ENCODE data around the gene PPP3CA. TPM values are rescaled to one million over a fixed set of nuclear protein-coding genes. Genes with fewer than 3 reads are reported as not detected.

The PPP3CA gene
- total RNA-seq, 1 experiment from 2014 or later, result 15.5 TPM

DNA sequence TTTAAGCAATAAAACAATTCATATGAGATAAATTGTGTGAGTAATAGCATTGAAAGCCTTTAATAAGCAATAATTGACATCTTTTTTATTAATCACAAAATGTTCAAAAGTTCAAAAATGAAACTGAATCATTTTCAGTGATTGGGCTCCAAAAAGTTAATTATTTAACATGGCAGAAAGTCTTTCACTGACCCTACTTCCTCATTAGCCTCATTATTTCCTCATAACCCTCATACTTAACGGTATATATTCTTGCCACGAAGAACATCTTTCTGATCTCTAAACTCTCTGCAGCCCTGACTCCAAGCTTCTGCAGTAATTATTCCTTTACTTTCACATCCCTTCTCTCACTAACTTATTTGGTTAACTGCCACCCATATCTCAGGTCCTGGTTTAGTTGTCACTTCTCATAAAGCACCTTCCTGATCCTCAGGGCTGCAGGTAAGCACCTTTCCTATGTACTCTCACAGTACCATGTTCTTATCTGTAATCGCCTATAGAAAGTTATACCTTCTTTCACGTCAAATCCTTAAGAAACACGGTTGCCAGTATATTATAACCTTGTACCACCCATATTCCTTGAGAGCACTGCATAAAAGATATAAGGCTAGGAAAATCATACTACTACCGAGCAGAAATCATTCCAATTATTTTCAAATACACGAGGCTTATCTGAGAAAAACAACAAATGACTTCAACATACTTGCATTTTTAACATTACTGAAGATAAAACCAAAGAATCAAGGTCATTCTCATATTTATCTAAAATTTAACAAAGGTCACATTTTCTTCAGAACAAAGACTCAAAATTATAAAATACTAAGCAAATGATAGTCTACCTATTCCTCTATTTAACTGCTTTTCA lies 72.2 kb downstream of the PPP3CA start:
- ATAC-seq (no peak), DNase-seq (no peak)
- TF ChIP-seq, protein P1, sequence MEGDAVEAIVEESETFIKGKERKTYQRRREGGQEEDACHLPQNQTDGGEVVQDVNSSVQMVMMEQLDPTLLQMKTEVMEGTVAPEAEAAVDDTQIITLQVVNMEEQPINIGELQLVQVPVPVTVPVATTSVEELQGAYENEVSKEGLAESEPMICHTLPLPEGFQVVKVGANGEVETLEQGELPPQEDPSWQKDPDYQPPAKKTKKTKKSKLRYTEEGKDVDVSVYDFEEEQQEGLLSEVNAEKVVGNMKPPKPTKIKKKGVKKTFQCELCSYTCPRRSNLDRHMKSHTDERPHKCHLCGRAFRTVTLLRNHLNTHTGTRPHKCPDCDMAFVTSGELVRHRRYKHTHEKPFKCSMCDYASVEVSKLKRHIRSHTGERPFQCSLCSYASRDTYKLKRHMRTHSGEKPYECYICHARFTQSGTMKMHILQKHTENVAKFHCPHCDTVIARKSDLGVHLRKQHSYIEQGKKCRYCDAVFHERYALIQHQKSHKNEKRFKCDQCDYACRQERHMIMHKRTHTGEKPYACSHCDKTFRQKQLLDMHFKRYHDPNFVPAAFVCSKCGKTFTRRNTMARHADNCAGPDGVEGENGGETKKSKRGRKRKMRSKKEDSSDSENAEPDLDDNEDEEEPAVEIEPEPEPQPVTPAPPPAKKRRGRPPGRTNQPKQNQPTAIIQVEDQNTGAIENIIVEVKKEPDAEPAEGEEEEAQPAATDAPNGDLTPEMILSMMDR (conservative IDR thresholded peaks at IDR 0.05; ENCODE audit: low read depth, low read length), result no peak
- TF ChIP-seq EZH2 (IDR thresholded peaks at IDR 0.05; ENCODE audit: low read length, unreplicated experiment) (no peak), EZH2phosphoT487 (IDR thresholded peaks at IDR 0.05; ENCODE audit: borderline replicate concordance, low read length) (no peak)
- intact Hi-C loops (cut with micrococcal nuclease), result no loop called here
- POLR2A ChIA-PET (ENCODE audit: unreplicated experiment), result no interaction called here
- Histone ChIP-seq H3K4me2 (ENCODE audit: low read length) (no peak overlapping the region), H3F3A (ENCODE audit: low read length, unreplicated experiment) (no peaks in the 10 kb centered on the region), H3K4me1 (ENCODE audit: insufficient read depth, low read length) (peaks cover 12% of the 10 kb centered on the region), H2AFZ (ENCODE audit: low read length) (no peak overlapping the region), H3K9me2 (replicated peaks; ENCODE audit: low read length) (no peaks in the 10 kb centered on the region), H3K9me3 (ENCODE audit: low read length) (no peaks in the 10 kb centered on the region), H3K27ac (ENCODE audit: low read length) (no peak overlapping the region), H3K4me3 (ENCODE audit: low read length) (no peak overlapping the region), H3K79me2 (ENCODE audit: low read length) (peaks cover 10% of the 10 kb centered on the region; the same call in 1 of the 2 replicates), H3K36me3 (ENCODE audit: low read depth, low read length) (no peaks in the 10 kb centered on the region), H3K9ac (ENCODE audit: low read length) (no peak overlapping the region), H4K20me1 (ENCODE audit: low read length) (no peaks in the 10 kb centered on the region), H3K27me3 (ENCODE audit: low read length) (no peaks in the 10 kb centered on the region)
- BruUV-seq (replicated peaks), result no TSS peak
- CTCF ChIA-PET, result no interaction called here

DNA sequence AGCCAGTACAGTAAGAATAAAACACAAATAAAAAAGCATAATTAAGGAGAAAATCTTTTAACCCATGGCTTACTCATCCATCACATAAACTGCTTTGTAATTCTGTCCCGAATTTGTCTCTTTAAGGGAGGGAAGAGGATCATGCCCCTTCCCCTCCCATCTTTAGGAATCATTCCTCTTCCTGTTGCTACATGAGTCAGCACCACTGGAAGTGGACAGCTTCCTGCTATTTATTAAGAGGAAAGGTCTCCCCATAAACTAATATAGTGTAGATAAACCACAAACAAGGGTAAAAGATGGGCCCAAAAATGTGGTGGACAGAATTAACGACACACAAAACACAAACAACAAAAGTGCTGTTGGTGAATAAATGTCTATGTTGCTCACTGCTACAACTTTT lies 75.8 kb downstream of the PPP3CA start:
- no peak overlapping the region for H3K4me3 ChIP-seq (ENCODE audit: low read length)
- no peak overlapping the region for H3K4me2 ChIP-seq (ENCODE audit: low read length)
- H3K9me3 ChIP-seq (ENCODE audit: low read length), result no peaks in the 10 kb centered on the region
- no peak overlapping the region for H2AFZ ChIP-seq (ENCODE audit: low read length)
- no peaks in the 10 kb centered on the region for H3K36me3 ChIP-seq (ENCODE audit: low read depth, low read length)
- H3K27me3 ChIP-seq (ENCODE audit: low read length), result no peaks in the 10 kb centered on the region
- 0 out of 2 replicates have a peak overlapping the region, but pooled peaks have one; percentile 4 for H3K27ac ChIP-seq (ENCODE audit: low read length)
- DNase-seq (peak; percentile 51), ATAC-seq (peak; percentile 67; the same call in 1 of the 2 replicates)
- ChIA-PET CTCF (no interaction called here), POLR2A (ENCODE audit: unreplicated experiment) (no interaction called here)
- no peaks in the 10 kb centered on the region for H3K9me2 ChIP-seq (replicated peaks; ENCODE audit: low read length)
- TF ChIP-seq, protein P1 (conservative IDR thresholded peaks at IDR 0.05; ENCODE audit: low read depth, low read length), result no peak
- TF ChIP-seq EZH2 (IDR thresholded peaks at IDR 0.05; ENCODE audit: low read length, unreplicated experiment) (no peak), EZH2phosphoT487 (IDR thresholded peaks at IDR 0.05; ENCODE audit: borderline replicate concordance, low read length) (no peak)
- no TSS peak for BruUV-seq (replicated peaks)
- H3K9ac ChIP-seq (ENCODE audit: low read length), result no peak overlapping the region
- no peaks in the 10 kb centered on the region for H3F3A ChIP-seq (ENCODE audit: low read length, unreplicated experiment)
- peaks cover 13% of the 10 kb centered on the region for H3K4me1 ChIP-seq (ENCODE audit: insufficient read depth, low read length)
- peaks cover 25% of the 10 kb centered on the region; the same call in 1 of the 2 replicates for H3K79me2 ChIP-seq (ENCODE audit: low read length)
- no peaks in the 10 kb centered on the region for H4K20me1 ChIP-seq (ENCODE audit: low read length)
- intact Hi-C loops (cut with micrococcal nuclease), result no loop called here

DNA sequence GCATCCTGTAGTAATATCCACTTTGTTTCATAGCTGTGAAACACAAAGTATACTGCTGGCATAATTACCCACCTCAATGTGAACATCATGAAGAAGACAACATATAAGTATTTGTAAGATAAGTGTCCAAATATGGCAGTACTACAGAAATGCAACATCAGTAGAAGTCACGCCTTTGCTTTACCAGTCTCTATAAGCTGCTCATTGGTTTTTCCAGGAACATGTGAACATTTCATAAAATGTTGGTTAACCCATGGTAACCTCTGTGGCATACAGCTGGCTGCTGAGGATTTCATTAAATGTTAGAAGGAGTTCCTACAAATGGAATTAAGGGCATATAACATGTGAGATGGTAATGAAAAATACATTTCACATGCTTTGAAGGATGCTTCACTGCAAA lies 77.6 kb downstream of the PPP3CA start:
- CTCF ChIA-PET, result no interaction called here
- H2AFZ ChIP-seq (ENCODE audit: low read length), result no peak overlapping the region
- H3K27ac ChIP-seq (ENCODE audit: low read length), result no peak overlapping the region
- POLR2A ChIA-PET (ENCODE audit: unreplicated experiment), result no interaction called here
- H3K4me3 ChIP-seq (ENCODE audit: low read length), result no peak overlapping the region
- H3K79me2 ChIP-seq (ENCODE audit: low read length), result peaks cover 31% of the 10 kb centered on the region
- intact Hi-C loops (cut with micrococcal nuclease), result loop anchor here (10.0 kb wide), 1 partner anchor 75 kb away; the partner anchor contains the start of gene PPP3CA
- H4K20me1 ChIP-seq (ENCODE audit: low read length), result no peaks in the 10 kb centered on the region
- no peak overlapping the region for H3K9ac ChIP-seq (ENCODE audit: low read length)
- no peaks in the 10 kb centered on the region for H3K27me3 ChIP-seq (ENCODE audit: low read length)
- peaks cover 31% of the 10 kb centered on the region for H3K4me1 ChIP-seq (ENCODE audit: insufficient read depth, low read length)
- H3K4me2 ChIP-seq (ENCODE audit: low read length), result no peak overlapping the region
- ATAC-seq, result no peak
- no peaks in the 10 kb centered on the region for H3K36me3 ChIP-seq (ENCODE audit: low read depth, low read length)
- H3K9me3 ChIP-seq (ENCODE audit: low read length), result no peaks in the 10 kb centered on the region
- no peak for TF ChIP-seq EZH2 (IDR thresholded peaks at IDR 0.05; ENCODE audit: low read length, unreplicated experiment)
- TF ChIP-seq, protein P1 (conservative IDR thresholded peaks at IDR 0.05; ENCODE audit: low read depth, low read length), result no peak
- TF ChIP-seq EZH2phosphoT487 (IDR thresholded peaks at IDR 0.05; ENCODE audit: borderline replicate concordance, low read length), result no peak
- no peaks in the 10 kb centered on the region for H3K9me2 ChIP-seq (replicated peaks; ENCODE audit: low read length)
- no peak for DNase-seq
- no peaks in the 10 kb centered on the region for H3F3A ChIP-seq (ENCODE audit: low read length, unreplicated experiment)
- BruUV-seq (replicated peaks), result no TSS peak
